ENCODE data around the gene ARCN1. TPM values are rescaled to one million over a fixed set of nuclear protein-coding genes. Genes with fewer than 3 reads are reported as not detected.

ARCN1 gene
- total and polyA plus RNA-seq, 9 of the 15 experiments (the other 6 are each of a cell fraction or from before 2014, with no cell fraction given), result 30.0 to 224 (median 76.4) TPM

DNA sequence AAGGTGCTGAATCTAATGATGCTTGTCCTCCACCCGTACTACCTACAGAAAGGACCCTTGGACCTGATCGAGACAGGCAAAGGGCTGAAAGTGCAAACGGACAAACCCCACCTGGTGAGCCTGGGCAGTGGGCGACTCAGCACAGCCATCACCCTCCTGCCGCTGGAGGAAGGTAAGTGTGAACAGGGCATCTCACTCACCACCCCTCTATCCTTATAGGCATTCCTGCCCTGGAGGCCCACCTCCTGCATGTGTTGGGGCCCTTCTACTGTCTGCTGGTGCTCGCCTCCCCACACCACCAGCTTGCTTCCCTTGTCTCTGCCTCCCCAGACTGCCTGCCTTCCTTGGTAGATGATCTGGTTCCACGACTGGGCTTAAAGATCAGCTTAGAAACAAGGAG lies 42.3 kb downstream of the ARCN1 start:
- Histone ChIP-seq H3K4me1 (replicated peaks in 1 of 2; ENCODE audit: control insufficient read depth in 2 of 2, insufficient read depth in 2 of 2, low read length in 2 of 2) (peaks cover 8 to 20% of the 10 kb centered on the region in 2 experiments), H3K27me3 (ENCODE audit: control insufficient read depth in 2 of 2, insufficient read depth in 2 of 2, low read length in 2 of 2) (no peaks in the 10 kb centered on the region), H3K27ac (ENCODE audit: extremely low read depth, low read depth, low read length) (no peak overlapping the region), H3K4me3 (no peak overlapping the region), H3K9me1 (ENCODE audit: control insufficient read depth, insufficient read depth, low read length) (peaks cover 3% of the 10 kb centered on the region), H3K9me3 (replicated peaks; ENCODE audit: control insufficient read depth, insufficient read depth, low read depth, low read length) (no peaks in the 10 kb centered on the region), H2AFZ (ENCODE audit: low read depth, low read length) (no peak overlapping the region), H3K4me2 (ENCODE audit: insufficient read depth, low read length) (no peak overlapping the region), H3K9ac (ENCODE audit: insufficient read depth in 1 of 2, low read depth in 2 of 2, low read length in 2 of 2) (peak overlapping the region in 1 of 2 experiments; percentile 36; a peak in 1 of 4 replicates), H3K79me2 (ENCODE audit: control insufficient read depth, insufficient read depth, low read length) (no peaks in the 10 kb centered on the region), H3K36me3 (ENCODE audit: control insufficient read depth, insufficient read depth, low read length) (peaks cover 22% of the 10 kb centered on the region), H4K20me1 (replicated peaks; ENCODE audit: control insufficient read depth, insufficient read depth, low read length) (no peaks in the 10 kb centered on the region)
- 80% methylated on average over 7 of the region's 7 CpGs for WGBS (ENCODE audit: insufficient coverage, low coverage, missing lambda C conversion rate)
- POLR2A ChIA-PET, result interaction anchor here (0.7 kb wide), 1 partner anchor 13 kb away, joined by 5 read pairs; no protein-coding TSS in a partner anchor
- in situ Hi-C loops (cut with MboI) (no loop called here), intact Hi-C loops (cut with micrococcal nuclease) (no loop called here)
- CTCF ChIA-PET (ENCODE audit: low intra/inter-chr PET ratio), result no interaction called here
- FAIRE-seq (no peak), DNase-seq (ENCODE audit: extremely low read depth in 1 of 4, low spot score in 3 of 4) (no peak), ATAC-seq (no peak)
- TF ChIP-seq GATAD2B (IDR thresholded peaks at IDR 0.05; ENCODE audit: borderline replicate concordance) (no peak), L3MBTL2 (IDR thresholded peaks at IDR 0.05) (no peak), NFRKB (IDR thresholded peaks at IDR 0.05; ENCODE audit: low read depth) (no peak), ZNF436 (CRISPR knock-in tag; IDR thresholded peaks at IDR 0.05) (no peak), ZKSCAN1 (IDR thresholded peaks at IDR 0.05; ENCODE audit: low read depth, low read length) (no peak), FOXO4 (CRISPR knock-in tag; IDR thresholded peaks at IDR 0.05) (no peak), ZNF124 (CRISPR knock-in tag; IDR thresholded peaks at IDR 0.05) (no peak), ETV1 (tag; conservative IDR thresholded peaks at IDR 0.05; ENCODE audit: low read depth) (no peak), U2AF1 (optimal IDR thresholded peaks at IDR 0.05; ENCODE audit: low read depth, low read length) (no peak), TCF7 (IDR thresholded peaks at IDR 0.05; ENCODE audit: borderline replicate concordance) (no peak), MAX (CRISPR knock-in tag; IDR thresholded peaks at IDR 0.05) (no peak), BCOR (IDR thresholded peaks at IDR 0.05) (no peak), ZNF41 (CRISPR knock-in tag; conservative IDR thresholded peaks at IDR 0.05) (no peak), MCM7 (IDR thresholded peaks at IDR 0.05) (no peak), ZKSCAN8 (CRISPR knock-in tag; IDR thresholded peaks at IDR 0.05) (no peak), MEF2A (IDR thresholded peaks at IDR 0.05; ENCODE audit: control insufficient read depth, low read depth, low read length) (no peak), PRPF4 (IDR thresholded peaks at IDR 0.05; ENCODE audit: insufficient read depth, low read depth, low read length, poor library complexity, severe bottlenecking) (no peak)
- TF ChIP-seq, protein P1, sequence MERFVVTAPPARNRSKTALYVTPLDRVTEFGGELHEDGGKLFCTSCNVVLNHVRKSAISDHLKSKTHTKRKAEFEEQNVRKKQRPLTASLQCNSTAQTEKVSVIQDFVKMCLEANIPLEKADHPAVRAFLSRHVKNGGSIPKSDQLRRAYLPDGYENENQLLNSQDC (CRISPR knock-in tag; IDR thresholded peaks at IDR 0.05), result no peak
- TF ChIP-seq, protein P2, sequence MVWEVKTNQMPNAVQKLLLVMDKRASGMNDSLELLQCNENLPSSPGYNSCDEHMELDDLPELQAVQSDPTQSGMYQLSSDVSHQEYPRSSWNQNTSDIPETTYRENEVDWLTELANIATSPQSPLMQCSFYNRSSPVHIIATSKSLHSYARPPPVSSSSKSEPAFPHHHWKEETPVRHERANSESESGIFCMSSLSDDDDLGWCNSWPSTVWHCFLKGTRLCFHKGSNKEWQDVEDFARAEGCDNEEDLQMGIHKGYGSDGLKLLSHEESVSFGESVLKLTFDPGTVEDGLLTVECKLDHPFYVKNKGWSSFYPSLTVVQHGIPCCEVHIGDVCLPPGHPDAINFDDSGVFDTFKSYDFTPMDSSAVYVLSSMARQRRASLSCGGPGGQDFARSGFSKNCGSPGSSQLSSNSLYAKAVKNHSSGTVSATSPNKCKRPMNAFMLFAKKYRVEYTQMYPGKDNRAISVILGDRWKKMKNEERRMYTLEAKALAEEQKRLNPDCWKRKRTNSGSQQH (CRISPR knock-in tag; IDR thresholded peaks at IDR 0.05), result no peak
- no TSS peak for BruUV-seq (replicated peaks)

Measured in K562 (cell line).